GM18517 (cell line): ENCODE results near the gene CCAR1.
"Not testable (repeated sequence)": the region's sequence is repeated elsewhere in the genome, so short reads cannot be mapped to it uniquely, and the experiment has no call there.

Experiments used
- ATAC-seq: cut with Tn5 transposase; IDR thresholded peaks from one replicate; pipeline ENCODE4 v1.9.1; 2021; ENCODE audit warnings: mild to moderate bottlenecking, moderate library complexity; ENCODE audit not compliant: unreplicated experiment

Gene CCAR1

GRCh38 chr10:68826764-68827591, 105.9 kb downstream of the CCAR1 start, which contains the start of gene STOX1:
Gene STOX1 (plus strand): TSS chr10:68827531. CDS start chr10:68827624, 93 bp downstream.
- peak; percentile 52 for ATAC-seq

- ATAC-seq = peak; percentile 40
These were observed 106.5 kb downstream of the CCAR1 start for GRCh38 chr10:68827592-68827959.

GRCh38 chr10:68828083-68828601, 107.1 kb downstream of the CCAR1 start:
- peak; percentile 37 for ATAC-seq

GRCh38 chr10:68828833-68829232, 107.8 kb downstream of the CCAR1 start:
- no peak for ATAC-seq

- no peak for ATAC-seq
These were observed 108.5 kb downstream of the CCAR1 start for GRCh38 chr10:68829521-68829920.

- ATAC-seq = no peak
These were observed 108.9 kb downstream of the CCAR1 start for GRCh38 chr10:68829952-68830351.

GRCh38 chr10:68831961-68832455, 111.0 kb downstream of the CCAR1 start:
- ATAC-seq = no peak

- no peak for ATAC-seq
These were observed 111.6 kb downstream of the CCAR1 start for GRCh38 chr10:68832601-68833000.

- ATAC-seq = no peak
These were observed 116.7 kb downstream of the CCAR1 start for GRCh38 chr10:68837626-68838322.

GRCh38 chr10:68840650-68841049, 119.6 kb downstream of the CCAR1 start:
- ATAC-seq = not testable (repeated sequence)
